Measurements from ENCODE around the gene SHOX.
"Not testable (repeated sequence)": the region's sequence is repeated elsewhere in the genome, so short reads cannot be mapped to it uniquely, and the experiment has no call there.

SHOX gene

DNA sequence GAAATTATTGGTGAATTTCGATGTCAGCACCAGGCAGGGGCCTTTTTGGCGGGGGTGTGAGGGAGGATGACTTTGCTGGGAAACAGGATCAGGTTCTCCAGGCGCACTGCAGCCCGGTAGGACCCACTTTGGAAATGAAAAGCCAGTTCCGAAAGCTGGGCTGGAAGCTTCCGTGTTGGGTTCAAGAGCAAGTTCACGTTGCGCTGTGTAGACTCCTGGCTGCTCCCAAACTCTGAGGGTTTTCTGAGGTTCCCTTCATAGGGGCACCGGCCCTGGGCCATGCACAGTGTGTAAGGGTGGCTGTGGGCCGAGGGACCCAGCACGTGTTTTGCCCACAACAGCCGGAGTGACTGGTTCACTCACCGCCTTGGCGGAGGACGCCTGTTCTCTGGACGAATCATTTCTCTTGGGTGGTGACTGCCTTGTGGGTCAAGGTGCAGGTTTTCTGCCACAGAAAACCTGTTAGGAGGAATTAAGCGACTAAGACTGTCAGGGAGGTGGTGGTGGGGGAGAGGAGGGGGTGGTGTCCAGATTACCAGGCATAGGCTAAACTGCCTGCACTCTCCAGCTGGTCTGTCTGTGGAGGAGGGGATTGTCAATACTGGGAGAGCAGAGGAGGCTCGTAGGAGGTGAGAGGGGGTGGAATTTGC, 8.0 kb downstream of the SHOX start:
- no peak for DNase-seq

DNA sequence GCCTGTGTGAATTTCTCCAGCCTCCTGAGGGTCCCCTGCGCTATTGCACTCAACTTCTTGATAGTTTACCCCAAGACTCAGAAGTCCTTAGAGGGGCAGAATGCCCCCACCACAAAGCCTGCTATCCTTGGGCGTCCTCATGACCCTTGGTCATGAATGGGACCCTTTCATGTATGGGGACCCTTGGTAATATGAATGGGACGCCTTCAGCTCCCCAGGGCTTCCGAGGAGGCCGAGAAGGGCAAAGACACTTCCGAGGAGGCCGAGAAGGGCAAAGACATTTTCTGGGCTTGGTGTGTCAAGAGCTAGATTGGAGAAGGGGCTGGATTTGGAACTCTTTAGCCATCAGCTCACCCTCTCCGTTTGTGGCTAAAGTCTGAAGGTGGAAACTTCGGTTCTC, 8.6 kb downstream of the SHOX start:
- no peak for DNase-seq

DNA sequence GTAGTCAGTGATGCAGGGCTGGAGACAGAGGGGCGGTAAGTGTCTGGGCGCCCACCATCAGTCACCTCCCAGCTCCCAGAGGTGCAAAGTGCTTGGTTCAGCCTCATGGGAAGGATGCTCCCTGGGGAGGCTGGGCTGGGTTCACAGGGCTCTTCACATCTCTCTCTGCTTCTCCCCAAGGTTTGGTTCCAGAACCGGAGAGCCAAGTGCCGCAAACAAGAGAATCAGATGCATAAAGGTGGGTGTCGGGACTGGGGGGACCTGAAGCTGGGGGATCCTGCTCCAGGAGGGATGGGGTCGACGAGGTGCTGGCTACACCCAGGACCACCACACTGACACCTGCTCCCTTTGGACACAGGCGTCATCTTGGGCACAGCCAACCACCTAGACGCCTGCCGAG, 10.1 kb downstream of the SHOX start:
- no peak for DNase-seq

DNA sequence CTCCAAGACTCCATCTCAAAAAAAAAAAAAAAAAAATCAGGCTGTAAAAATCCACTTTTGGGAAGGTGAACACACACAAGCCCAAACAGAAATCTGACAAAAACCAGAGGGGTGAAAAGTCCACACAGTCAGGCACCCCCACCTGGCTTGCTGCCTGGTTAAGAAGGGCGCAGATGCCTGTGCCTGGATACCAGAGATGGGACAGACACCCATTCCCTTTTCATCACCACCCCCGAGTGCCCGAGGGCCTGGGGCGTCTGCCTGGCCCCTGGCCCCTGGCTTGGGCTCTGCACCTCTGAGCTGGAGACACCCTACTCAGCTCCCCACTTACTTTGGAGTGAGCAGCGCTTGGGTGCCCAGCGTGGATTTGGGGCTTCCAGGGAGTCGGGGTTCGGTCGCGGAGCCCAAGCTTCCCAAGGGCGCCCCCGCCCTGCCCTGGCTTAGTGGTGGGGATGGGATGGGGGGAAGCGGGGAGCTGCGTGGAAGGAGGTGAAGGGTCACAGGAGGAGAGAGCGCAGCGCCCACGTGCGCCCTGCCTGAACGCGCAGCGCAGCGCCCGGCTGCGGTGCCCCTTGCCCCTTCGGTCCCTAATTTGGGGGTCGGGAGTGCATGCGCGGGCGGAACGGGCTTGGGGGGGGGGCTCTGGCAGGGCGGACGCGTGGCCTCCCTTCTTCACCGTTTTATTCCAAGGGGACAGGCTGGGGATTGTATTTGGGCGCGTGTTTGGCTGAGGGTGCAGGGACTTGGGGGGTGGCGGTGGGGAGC, 11.3 kb downstream of the SHOX start:
- no peak for DNase-seq

DNA sequence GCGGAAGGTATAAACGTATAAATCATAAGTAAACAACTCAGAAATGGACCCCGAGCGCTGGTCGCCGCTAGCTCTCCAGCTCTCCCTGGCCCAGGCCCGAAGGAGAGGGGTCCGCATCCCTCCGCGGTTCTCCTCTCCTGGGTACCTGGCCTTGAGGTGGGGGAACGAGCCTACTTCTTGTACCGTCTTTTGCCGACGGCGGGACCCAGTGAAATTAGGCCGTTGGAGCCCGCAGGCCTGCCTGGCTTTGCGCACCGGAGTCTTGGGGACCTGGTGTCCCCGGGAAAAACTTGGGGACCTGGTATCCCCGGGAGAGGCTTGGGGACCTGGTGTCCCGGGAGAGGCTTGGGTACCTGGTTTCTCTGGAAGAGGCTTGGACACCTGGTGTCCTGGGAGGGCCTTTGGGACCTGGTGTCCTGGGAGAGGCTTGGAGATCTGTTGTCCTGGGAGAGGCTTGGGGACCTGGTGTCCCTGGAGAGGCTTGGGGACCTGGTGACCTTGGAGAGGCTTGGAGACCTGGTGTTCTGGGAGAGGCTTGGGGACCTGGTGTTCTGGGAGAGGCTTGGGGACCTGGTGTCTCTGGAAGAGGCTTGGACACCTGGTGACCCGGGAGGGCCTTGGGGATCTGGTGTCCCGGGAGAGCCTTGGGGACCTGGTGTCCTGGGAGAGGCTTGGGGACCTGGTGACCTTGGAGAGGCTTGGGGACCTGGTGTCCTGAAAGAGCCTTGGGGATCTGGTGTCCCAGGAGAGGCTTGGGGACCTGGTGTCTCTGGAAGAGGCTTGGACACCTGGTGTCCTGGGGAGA, 12.0 kb downstream of the SHOX start:
- no peak for DNase-seq

DNA sequence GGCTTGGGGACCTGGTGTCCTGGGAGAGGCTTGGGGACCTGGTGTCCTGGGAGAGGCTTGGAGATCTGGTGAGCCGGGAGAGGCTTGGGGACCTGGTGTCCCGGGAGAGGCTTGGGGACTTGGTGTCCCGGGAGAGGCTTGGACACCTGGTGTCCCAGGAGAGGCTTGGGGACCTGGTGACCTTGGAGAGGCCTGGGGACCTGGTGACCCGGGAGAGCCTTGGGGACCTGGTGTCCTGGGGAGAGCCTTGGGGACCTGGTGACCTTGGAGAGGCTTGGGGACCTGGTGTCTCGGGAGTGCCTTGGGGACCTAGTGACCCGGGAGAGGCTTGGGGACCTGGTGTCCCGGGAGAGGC, 12.6 kb downstream of the SHOX start:
- no peak for DNase-seq

DNA sequence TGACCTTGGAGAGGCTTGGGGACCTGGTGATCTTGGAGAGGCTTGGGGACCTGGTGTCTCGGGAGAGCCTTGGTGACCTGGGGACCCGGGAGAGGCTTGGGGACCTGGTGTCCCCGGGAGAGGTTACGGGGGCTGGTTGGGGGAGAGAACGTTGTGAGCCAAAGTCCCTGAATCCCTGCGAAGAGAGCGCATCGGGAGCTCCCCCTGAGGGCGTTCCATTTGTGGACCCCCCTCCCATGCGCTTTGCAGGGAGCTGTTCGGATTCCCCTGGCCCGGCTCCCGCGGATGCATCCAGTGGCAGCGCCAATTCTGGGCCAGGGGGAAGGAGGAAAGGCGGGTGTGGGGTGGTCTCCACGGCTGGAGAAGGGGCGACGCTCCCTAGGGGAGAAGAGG, 13.3 kb downstream of the SHOX start:
- DNase-seq, result no peak

DNA sequence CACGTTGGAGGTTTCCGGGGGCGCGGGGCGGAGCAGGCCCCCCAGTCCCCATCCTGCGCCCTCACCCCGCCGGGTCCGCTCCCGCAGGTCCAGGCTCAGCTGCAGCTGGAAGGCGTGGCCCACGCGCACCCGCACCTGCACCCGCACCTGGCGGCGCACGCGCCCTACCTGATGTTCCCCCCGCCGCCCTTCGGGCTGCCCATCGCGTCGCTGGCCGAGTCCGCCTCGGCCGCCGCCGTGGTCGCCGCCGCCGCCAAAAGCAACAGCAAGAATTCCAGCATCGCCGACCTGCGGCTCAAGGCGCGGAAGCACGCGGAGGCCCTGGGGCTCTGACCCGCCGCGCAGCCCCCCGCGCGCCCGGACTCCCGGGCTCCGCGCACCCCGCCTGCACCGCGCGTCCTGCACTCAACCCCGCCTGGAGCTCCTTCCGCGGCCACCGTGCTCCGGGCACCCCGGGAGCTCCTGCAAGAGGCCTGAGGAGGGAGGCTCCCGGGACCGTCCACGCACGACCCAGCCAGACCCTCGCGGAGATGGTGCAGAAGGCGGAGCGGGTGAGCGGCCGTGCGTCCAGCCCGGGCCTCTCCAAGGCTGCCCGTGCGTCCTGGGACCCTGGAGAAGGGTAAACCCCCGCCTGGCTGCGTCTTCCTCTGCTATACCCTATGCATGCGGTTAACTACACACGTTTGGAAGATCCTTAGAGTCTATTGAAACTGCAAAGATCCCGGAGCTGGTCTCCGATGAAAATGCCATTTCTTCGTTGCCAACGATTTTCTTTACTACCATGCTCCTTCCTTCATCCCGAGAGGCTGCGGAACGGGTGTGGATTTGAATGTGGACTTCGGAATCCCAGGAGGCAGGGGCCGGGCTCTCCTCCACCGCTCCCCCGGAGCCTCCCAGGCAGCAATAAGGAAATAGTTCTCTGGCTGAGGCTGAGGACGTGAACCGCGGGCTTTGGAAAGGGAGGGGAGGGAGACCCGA, 14.0 kb downstream of the SHOX start:
- DNase-seq, result no peak

DNA sequence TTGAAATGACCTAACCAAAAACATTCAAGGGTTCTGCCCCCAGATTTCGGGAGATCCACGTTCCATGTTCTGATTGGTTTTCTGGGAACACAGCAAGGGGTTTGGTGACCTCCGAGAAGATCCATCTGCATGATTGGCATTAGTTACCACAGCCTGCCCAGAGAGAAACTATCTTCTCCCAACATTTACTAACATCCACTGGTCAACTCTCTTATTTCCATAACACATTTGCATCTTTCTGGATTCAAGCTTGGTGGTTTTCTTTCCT, 15.6 kb downstream of the SHOX start:
- no peak for DNase-seq

DNA sequence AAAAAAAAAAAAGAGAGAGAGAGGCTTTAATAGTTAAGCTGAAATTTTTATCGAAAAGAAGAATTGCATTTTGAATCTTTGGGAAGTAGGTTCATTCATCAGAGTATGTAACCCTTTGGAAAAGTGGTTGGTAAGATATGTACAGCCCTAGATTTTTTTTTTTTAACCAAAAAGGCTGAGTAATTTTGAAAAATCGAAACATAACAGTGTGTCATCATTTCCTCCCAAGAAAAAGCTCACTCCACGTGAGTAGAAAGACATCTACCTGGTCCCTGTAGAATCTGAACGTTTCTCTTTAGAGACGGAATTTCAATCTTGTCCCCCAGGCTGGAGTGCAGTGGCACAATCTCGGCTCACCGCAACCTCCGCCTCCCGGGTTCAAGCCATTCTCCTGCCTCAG, 16.2 kb downstream of the SHOX start:
- DNase-seq, result no peak

DNA sequence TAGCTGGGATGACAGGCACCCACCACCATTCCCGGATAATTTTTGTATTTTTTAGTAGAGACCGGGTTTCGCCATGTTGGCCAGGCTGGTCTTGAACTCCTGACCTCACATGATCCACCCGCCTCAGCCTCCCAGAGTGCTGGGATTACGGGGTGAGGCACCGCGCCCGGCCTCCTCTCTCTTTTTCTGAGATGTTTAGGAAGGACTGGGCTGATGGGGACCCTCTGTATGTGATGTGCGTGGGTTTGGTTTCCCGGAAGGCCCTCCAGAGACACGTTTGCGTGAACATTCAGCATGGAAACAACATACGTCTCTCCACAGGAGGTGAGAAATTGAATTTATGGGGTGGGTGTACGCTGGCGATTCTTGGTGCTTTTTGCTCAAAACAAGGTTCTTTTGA, 18.6 kb downstream of the SHOX start:
- no peak for DNase-seq

DNA sequence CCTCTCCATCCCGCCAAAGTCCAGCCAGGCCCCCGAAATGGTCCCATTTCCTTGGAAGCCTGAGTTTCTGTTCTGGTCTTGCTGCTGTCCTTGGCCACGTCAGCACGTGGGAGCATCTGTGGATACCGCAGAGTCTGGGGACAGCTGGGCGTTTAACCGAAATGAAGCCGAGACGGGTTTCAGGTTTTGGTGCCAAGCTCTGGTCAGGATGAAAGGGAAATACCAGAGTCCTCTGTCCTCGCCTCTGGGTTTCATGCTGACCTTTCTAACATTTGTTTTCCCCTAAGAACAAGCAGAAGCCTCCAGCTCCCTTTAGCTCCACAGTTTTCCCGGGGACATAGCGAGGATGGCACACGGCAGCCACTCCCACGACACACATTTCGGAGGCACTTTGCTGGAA, 19.7 kb downstream of the SHOX start:
- DNase-seq, result no peak

DNA sequence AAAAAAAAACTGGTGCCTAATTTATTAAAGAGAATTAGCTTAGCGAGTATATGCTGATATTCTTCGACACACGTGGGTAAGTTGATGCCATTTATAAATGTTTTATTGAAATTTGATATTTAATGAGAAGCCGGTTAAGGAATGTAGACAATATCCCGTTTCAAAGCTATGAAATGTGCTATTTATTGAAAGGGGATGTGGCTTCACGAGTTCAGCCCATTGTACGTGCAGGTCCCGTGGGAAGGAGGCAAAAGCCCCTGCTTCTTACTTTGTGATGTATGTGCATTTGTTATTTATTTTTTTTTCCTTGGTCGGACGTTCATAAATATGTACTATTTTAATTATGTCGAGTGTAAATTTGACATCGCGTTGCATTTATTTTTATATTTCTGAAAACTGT, 20.2 kb downstream of the SHOX start:
- no peak for DNase-seq

DNA sequence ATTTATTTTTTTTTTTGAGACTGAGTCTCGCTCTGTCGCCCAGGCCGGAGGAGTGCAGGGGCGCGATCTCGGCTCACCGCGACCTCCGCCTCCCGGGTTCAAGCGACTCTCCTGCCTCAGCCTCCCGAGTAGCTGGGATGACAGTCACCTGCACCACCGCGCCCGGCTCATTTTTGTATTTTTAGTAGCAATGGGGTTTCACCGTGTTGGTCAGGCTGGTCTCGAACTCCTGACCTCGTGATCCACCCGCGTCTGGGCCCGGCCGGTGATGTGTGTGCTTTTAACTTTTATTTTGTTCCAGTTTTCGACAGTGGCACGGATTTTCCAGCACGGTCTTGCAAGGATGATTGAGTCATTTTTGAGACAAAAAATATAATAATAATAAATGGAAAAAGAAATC, 21.3 kb downstream of the SHOX start:
- DNase-seq, result not testable (repeated sequence)

DNA sequence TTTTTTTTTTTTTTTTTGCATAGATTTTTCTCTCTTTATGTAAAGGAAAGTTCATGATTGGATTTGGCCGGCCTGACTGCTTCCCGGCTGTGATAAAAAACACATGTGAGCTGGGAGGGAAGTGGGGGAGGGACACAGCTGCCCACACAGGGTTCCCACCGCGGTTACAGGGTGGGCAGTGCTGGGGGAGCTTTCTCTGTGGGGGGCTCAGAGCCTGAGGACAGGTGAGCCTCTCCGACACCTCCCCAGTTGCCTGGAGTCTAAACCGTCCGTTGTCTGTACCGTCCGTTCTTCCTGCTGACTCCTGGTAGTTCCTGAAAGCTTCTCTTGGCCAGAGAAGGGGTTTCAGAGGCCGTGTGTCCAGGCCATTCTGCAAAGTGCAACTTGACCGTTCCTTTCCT, 21.8 kb downstream of the SHOX start:
- DNase-seq, result no peak

DNA sequence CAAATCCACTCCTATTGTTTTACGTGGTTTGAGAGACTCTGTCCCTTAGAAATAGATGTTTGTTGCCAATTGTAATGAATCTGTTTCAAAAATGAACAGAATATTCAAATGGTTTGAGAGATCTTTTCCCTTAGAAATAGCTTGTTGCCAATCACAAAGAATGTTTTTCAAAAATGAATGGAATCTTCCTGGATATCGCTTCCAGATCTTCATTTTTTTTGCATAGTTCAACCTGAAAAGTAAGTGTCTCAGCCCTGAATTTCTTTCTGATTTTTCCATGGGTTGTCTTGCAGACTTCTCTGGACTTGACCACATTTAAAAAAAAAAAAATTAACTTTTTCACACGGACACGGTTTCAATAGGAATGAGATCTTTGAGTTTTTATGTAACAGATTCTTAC, 22.7 kb downstream of the SHOX start:
- DNase-seq, result no peak

DNA sequence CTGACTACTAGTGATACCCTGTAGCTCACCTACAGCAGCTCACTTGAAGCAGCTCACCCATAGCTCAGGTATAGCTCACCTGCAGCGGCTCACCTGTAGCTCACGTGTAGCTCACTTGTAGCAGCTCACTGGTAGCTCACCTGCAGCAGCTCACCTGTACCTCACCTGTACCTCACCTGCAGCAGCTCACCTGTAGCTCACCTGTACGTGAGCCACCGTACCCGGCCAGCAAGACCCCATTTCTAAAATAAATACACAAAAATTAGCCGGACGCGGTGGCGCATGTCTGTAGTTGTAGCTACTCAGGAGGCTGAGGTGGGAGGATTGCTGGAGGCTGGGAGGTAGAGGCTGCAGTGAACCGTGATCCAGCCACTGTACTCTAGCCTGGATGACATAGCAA, 30.6 kb downstream of the SHOX start:
- no peak for DNase-seq

DNA sequence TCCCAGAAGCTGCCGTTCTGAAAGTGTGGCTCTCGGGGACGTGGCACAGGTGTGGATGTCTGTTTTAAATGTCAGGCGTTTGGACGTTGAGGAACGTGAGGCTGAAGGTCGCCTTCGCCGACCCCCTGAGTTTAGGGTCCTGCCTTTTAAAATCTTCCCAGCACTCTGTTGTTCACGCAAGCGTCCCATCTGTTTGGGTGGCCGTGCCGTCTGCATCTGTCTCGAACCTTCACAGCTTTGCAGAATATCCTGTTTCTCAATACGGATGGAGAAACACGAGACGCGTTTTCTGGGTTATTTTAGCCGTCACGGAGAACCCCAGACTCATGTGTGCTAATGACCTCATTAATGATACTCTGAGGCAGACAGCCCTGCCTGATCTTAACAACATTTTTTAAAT, 31.5 kb downstream of the SHOX start:
- DNase-seq, result no peak

DNA sequence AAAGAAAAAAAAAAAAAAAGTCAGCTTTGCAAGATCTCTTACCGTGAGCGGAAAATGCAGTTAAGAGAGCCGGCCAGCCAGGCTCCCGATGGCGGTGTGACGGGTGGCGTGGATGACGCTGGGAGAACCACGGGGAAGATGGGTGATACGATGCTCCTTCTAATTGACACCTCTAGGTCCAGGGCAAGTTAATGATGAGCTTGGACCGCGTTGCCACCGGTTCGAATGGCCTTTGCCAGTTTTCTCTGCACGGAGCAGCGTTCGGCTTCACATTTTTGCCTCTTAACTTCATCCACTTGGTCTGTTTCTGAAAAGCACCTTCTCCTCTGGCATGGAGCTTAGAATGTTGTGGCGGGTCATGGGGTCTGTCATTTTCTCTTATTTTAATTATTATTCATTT, 33.2 kb downstream of the SHOX start:
- no peak for DNase-seq

DNA sequence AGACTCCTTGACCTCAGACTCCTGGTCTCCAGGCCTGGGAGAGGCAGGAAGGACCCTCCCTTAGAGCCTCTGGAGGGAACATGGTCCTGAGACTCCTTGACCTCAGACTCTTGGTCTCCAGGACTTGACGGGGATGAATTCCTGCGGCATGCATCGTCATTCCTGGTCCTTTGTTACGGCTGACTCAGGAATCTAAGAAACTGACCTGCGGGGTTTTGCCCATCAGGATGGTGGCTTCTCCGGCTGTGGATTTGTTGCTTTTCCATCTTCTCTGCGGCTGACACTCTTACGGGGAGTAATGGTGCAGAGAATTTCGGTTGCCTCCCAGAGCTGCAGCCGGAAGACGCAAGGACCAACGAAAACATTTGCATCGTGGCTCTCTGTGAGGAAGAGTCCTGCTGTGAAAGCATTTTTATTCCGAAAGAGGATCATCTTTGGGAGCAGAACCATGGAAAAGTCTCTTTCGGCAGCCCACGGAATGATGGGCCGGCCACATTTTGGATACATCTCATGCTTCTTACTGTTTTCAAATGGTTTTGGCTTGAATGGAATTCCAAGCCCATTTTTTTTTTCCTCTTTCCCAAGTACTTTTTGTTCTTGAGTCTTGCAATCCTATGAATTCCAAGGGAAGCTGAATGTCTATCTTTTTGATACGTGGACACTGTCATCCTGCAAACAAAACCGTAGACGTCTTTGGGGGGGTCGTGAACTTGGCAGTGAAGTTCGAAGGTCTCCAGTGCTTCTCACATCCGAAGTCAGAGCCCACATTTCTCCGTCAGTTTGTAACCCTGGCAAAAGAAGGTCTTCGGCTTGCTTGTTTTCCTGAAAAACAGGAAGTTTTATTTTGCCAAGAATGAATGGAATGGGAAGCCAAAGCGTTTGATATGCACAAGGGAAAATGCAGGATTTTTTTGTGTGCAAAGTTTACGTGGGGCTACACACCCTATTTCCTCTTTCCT, 36.5 kb downstream of the SHOX start:
- no peak for DNase-seq

DNA sequence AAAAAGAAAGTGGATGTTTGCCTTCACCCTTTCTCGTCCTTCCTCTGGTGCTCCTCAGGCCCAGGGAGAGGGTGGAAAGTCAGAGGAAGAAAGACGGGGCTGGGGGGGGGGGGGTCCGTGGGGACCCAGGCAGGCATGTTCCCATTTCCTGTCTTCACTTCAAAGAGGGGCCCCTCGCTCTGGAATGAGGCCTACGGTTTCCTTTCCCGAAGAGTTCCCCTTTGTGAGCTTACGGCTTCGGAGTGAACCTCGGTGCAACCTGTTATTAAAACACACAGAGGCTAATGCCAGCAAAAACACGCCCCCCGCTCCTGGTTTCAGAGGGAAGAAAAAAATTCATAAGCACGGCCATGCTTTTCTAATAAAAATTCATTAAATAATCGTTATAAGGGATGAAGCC, 40.1 kb downstream of the SHOX start:
- DNase-seq, result no peak

DNA sequence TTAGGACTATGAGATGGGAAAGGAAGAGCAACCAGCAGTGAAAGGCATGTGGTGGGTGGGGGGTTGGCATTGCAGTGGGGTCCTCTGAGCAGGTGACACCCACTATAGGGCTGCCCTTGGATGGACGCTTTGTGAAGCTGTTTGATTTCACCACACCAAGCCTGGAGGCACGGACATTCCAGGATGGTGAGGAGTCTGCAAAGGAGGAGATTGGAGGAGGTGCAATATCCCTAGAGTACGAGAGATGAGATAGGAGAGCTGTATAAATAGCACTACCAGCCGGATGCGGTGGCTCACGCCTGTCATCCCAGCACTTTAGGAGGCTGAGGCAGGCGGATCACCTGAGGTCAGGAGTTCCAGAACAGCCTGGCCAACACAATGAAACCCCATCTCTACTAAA, 42.3 kb downstream of the SHOX start:
- DNase-seq, result no peak

Data from GF-D8 (cell line).